Measurements from ENCODE around the gene RAB4B.
"Not testable (repeated sequence)": the region's sequence is repeated elsewhere in the genome, so short reads cannot be mapped to it uniquely, and the experiment has no call there.

RAB4B gene

DNA sequence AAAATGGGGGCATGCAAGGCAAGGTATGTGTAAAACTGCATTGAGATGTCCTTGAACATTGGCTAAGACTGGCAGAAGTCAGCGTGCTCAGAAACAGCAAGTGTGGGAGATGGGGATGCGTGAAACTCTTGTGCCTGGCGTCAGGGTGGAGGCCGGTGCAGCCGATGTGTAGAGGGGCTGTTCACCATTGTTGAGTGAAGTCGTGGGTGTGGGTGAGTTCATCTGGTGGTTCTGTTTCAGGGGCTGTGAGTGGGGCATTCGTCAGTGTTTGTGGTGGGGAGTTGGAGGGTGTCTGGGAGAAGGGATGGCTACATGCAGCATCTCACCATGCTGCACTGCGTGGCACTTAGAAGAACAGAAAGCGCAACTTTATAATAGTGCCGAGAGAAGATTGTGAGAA lies 14.1 kb upstream of the RAB4B start:
- no peak overlapping the region for H3K27ac ChIP-seq (ENCODE audit: insufficient read depth, low read depth, low read length, poor library complexity, severe bottlenecking)
- H3K4me1 ChIP-seq (ENCODE audit: control insufficient read depth, insufficient read depth, low read length): no peaks in the 10 kb centered on the region
- H3K4me3 ChIP-seq (ENCODE audit: insufficient read depth, low read depth, low read length): no peak overlapping the region
- H3K36me3 ChIP-seq (ENCODE audit: control insufficient read depth, insufficient read depth, low read length): peaks cover 69% of the 10 kb centered on the region
- no peaks in the 10 kb centered on the region for H3K9me3 ChIP-seq (ENCODE audit: control insufficient read depth, low read length)
- H3K27me3 ChIP-seq (ENCODE audit: control insufficient read depth, insufficient read depth, low read length, poor library complexity, severe bottlenecking): no peaks in the 10 kb centered on the region
- 95 to 97% methylated on average over 10 of the region's 10 CpGs for WGBS, 2 experiments

DNA sequence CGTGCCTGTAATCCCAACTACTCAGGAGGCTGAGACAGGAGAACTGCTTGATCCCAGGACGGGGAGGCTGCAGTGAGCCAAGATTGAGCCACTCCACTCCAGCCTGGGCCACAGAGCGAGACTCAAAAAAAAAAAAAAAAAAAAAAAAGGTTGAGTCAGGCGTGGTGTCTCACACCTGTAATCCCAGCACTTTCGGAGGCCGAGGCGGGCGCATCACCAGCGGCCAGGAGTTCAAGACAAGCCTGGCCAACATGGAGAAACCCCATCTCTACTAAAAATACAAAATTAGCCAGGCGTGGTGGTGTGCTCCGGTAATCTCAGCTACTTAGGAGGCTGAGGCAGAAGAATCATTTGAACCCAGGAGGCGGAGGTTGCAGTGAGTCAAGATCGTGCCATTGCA lies 11.7 kb upstream of the RAB4B start:
- H3K27ac ChIP-seq (ENCODE audit: insufficient read depth, low read depth, low read length, poor library complexity, severe bottlenecking); H3K4me3 ChIP-seq (ENCODE audit: insufficient read depth, low read depth, low read length); H3K4me1 ChIP-seq (ENCODE audit: control insufficient read depth, insufficient read depth, low read length); H3K27me3 ChIP-seq (ENCODE audit: control insufficient read depth, insufficient read depth, low read length, poor library complexity, severe bottlenecking); H3K9me3 ChIP-seq (ENCODE audit: control insufficient read depth, low read length): not testable (repeated sequence)
- 94 to 95% methylated on average over 13 of the region's 13 CpGs for whole genome bisulfite sequencing, 2 experiments
- peaks cover 45% of the 10 kb centered on the region for H3K36me3 ChIP-seq (ENCODE audit: control insufficient read depth, insufficient read depth, low read length)

DNA sequence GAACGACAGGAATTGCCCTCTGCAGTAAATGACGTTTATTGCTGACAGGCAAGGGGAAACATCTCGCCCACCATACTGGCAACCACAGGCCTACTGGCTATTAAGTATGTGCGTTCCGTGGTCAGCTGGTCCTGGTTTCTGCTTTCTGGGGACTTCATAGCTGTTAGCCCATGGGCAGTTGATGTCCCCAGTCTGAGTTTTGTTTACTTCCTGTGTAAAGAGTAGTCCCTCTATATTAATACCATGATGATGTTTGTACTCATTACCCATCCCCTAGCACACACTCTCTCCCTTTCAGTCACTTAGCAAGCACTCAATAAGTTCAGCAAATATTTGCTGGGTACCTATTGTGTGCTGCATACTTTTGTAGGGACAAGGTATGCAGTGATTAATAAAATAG lies 9.2 kb upstream of the RAB4B start:
- no peaks in the 10 kb centered on the region for H3K9me3 ChIP-seq (ENCODE audit: control insufficient read depth, low read length)
- H3K27me3 ChIP-seq (ENCODE audit: control insufficient read depth, insufficient read depth, low read length, poor library complexity, severe bottlenecking): no peaks in the 10 kb centered on the region
- H3K4me3 ChIP-seq (ENCODE audit: insufficient read depth, low read depth, low read length): no peak overlapping the region
- H3K4me1 ChIP-seq (ENCODE audit: control insufficient read depth, insufficient read depth, low read length): no peaks in the 10 kb centered on the region
- 94 to 95% methylated on average over 5 of the region's 5 CpGs for WGBS, 2 experiments
- H3K27ac ChIP-seq (ENCODE audit: insufficient read depth, low read depth, low read length, poor library complexity, severe bottlenecking): no peak overlapping the region
- H3K36me3 ChIP-seq (ENCODE audit: control insufficient read depth, insufficient read depth, low read length): peaks cover 24% of the 10 kb centered on the region

DNA sequence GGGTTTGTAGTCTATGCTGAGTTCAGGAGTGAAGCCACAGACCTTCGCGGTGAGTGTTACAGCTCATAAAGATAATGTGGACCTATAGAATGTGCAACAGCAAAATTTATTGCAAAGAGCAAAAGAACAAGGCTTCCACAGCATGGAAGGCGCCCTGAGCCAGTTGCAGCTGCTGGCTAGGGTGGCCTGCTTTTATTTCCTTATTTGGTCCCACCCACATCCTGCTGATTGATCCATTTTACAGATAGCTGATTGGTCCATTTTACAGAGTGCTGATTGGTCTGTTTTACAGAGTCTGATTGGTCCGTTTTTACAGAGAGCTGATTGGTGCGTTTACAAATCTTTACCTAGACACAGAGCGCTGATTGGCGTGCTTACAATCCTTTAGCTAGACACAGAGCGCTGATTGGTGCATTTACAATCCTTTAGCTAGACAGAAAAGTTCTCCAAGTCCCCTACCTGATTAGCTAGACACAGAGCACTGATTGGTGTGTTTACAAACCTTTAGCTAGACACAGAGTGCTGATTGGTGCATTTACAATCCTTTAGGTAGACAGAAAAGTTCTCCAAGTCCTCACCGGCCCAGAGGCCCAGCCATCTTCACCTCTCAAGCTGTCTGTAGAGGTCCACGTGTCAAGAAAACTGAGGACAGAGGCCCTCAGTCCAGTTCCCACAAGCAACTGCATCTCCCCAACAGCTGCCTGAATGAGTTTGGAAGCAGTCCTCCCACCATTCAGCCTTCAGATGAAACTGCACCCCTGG lies 6.8 kb upstream of the RAB4B start:
- not testable (repeated sequence) for H3K9me3 ChIP-seq (ENCODE audit: control insufficient read depth, low read length); H3K27ac ChIP-seq (ENCODE audit: insufficient read depth, low read depth, low read length, poor library complexity, severe bottlenecking); H3K4me3 ChIP-seq (ENCODE audit: insufficient read depth, low read depth, low read length); H3K36me3 ChIP-seq (ENCODE audit: control insufficient read depth, insufficient read depth, low read length); H3K4me1 ChIP-seq (ENCODE audit: control insufficient read depth, insufficient read depth, low read length); H3K27me3 ChIP-seq (ENCODE audit: control insufficient read depth, insufficient read depth, low read length, poor library complexity, severe bottlenecking)
- WGBS, 2 experiments: 94 to 95% methylated on average over 10 of the region's 10 CpGs

DNA sequence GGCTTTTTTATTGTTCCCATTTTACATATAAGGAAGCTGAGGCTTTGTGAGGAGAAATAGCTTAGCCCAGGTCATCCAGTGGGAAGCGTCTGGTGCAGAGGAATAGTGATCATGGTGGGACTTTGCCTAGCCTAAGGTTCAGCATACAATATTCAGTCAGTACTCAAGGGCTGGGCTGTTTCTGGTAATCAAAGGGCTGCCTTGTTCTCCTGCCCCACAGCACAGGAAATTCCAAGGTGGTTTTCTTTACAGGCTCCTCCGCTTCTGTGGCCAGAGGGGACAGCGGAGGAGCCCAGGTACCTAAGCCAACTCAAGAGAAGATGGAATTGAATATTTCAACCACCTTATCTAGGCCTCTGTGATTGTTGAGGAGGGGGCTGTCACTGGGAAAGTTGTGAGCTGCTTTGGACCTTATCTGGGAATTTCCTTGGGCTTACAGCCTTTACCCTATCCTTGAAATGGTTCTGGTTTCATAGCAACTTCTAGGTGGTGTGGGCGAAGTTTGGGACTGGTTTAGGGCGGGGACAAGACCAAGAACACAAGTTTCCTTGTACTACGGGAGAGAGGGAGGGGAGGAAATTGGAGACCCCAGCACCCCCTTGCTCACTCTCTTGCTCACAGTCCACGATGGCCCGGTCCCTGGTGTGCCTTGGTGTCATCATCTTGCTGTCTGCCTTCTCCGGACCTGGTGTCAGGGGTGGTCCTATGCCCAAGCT lies 3.0 kb upstream of the RAB4B start, which contains the start of gene MIA:
Gene MIA, plus strand, starts transcription at position 606 of the 716 bp plus-strand sequence. Its CDS starts 22 bp downstream, at position 628.
- Histone ChIP-seq H3K9me3 (ENCODE audit: control insufficient read depth, low read length) (no peaks in the 10 kb centered on the region), H3K27me3 (ENCODE audit: control insufficient read depth, insufficient read depth, low read length, poor library complexity, severe bottlenecking) (no peaks in the 10 kb centered on the region), H3K4me3 (ENCODE audit: insufficient read depth, low read depth, low read length) (no peak within 1 kb of the TSS), H3K27ac (ENCODE audit: insufficient read depth, low read depth, low read length, poor library complexity, severe bottlenecking) (no peak within 1 kb of the TSS), H3K36me3 (ENCODE audit: control insufficient read depth, insufficient read depth, low read length) (no peaks in the 10 kb centered on the region), H3K4me1 (ENCODE audit: control insufficient read depth, insufficient read depth, low read length) (no peaks in the 10 kb centered on the region)
- WGBS, 2 experiments: 84 to 89% methylated on average over 9 of the region's 9 CpGs

DNA sequence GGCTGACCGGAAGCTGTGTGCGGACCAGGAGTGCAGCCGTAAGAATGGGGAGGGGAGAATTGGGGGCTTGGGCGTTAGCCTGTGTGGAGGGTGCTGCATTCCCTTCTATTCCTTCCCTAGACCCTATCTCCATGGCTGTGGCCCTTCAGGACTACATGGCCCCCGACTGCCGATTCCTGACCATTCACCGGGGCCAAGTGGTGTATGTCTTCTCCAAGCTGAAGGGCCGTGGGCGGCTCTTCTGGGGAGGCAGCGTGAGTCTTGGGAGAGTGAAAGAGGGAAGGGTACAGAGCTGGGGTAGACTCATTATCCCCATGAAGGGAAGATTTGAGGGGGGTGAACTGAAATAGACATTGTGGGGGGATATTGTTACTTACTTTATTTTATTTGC lies 2.4 kb upstream of the RAB4B start:
- Histone ChIP-seq H3K27me3 (ENCODE audit: control insufficient read depth, insufficient read depth, low read length, poor library complexity, severe bottlenecking) (no peaks in the 10 kb centered on the region), H3K4me3 (ENCODE audit: insufficient read depth, low read depth, low read length) (no peak overlapping the region), H3K27ac (ENCODE audit: insufficient read depth, low read depth, low read length, poor library complexity, severe bottlenecking) (no peak overlapping the region), H3K9me3 (ENCODE audit: control insufficient read depth, low read length) (no peaks in the 10 kb centered on the region), H3K4me1 (ENCODE audit: control insufficient read depth, insufficient read depth, low read length) (no peaks in the 10 kb centered on the region), H3K36me3 (ENCODE audit: control insufficient read depth, insufficient read depth, low read length) (no peaks in the 10 kb centered on the region)
- WGBS, 2 experiments: 90 to 97% methylated on average over 10 of the region's 10 CpGs

DNA sequence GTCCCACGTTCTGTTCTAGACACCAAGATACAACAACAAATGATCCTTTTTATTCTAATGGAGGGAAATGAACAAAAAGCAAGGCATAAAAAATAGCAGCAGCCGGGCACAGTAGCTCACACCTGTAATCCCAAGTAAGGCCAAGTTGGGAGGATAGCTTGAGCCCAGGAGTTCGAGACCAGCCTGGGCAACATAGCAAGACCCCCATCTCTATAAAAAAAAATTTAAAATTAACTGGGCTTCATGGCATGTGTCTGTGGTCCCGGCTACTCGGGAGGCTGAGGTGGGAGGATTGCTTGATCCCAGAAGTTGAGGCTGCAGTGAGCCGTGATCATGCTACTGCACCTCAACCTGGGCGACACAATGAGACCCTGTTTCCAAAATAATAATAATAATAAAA lies 1.7 kb upstream of the RAB4B start:
- Histone ChIP-seq H3K4me3 (ENCODE audit: insufficient read depth, low read depth, low read length) (no peak overlapping the region), H3K4me1 (ENCODE audit: control insufficient read depth, insufficient read depth, low read length) (no peaks in the 10 kb centered on the region), H3K36me3 (ENCODE audit: control insufficient read depth, insufficient read depth, low read length) (no peaks in the 10 kb centered on the region), H3K27ac (ENCODE audit: insufficient read depth, low read depth, low read length, poor library complexity, severe bottlenecking) (no peak overlapping the region), H3K27me3 (ENCODE audit: control insufficient read depth, insufficient read depth, low read length, poor library complexity, severe bottlenecking) (no peaks in the 10 kb centered on the region), H3K9me3 (ENCODE audit: control insufficient read depth, low read length) (no peaks in the 10 kb centered on the region)
- 80 to 81% methylated on average over 7 of the region's 7 CpGs for WGBS, 2 experiments

DNA sequence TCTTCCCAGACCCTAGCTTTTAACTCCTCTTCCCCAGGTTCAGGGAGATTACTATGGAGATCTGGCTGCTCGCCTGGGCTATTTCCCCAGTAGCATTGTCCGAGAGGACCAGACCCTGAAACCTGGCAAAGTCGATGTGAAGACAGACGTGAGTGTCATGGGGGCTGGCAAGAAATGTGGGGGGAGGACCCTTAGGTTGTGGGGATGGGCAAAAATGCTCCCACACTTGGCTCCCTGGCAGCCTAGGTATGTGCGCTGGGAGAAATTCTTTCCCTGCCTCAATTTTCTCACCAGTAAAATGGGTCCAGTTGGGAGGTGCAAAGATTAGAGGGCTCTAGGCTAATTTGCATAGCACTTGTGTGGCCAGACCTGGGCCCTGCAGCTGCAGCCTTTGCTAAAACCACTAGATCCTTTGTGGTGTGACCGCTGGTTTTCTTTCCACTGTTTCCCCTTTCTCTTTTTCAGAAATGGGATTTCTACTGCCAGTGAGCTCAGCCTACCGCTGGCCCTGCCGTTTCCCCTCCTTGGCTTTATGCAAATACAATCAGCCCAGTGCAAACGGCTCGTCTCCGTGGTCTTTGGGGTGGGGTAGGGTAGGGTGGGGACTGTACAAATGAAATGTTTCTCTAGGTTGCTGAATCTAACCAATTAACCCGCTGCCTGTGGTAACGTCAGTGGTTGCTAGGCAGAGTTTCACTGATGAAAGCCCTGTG lies 959 bp upstream of the RAB4B start:
- no peaks in the 10 kb centered on the region for H3K4me1 ChIP-seq (ENCODE audit: control insufficient read depth, insufficient read depth, low read length)
- no peaks in the 10 kb centered on the region for H3K27me3 ChIP-seq (ENCODE audit: control insufficient read depth, insufficient read depth, low read length, poor library complexity, severe bottlenecking)
- peak overlapping the region; percentile 71 for H3K4me3 ChIP-seq (ENCODE audit: insufficient read depth, low read depth, low read length)
- no peaks in the 10 kb centered on the region for H3K9me3 ChIP-seq (ENCODE audit: control insufficient read depth, low read length)
- peak overlapping the region; percentile 100 for H3K27ac ChIP-seq (ENCODE audit: insufficient read depth, low read depth, low read length, poor library complexity, severe bottlenecking)
- no peaks in the 10 kb centered on the region for H3K36me3 ChIP-seq (ENCODE audit: control insufficient read depth, insufficient read depth, low read length)
- 24 to 27% methylated on average over 13 of the region's 13 CpGs for WGBS, 2 experiments

DNA sequence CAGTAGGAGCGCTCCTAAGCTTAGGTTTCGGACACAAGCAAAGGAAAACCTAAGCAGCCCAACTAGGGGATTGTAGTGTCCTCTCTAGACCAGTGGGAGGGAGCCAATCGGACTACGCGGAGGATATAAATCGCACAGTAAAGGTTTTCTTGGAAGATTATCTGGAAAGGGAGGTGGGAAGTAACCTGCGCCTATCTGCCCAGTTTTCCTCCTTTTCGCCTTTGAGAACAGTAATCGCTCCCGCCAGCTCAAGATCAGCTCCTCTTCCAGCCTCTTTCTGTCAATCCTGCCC lies 456 bp upstream of the RAB4B start:
- WGBS, 2 experiments: 0 to 1% methylated on average over 10 of the region's 10 CpGs
- H3K27me3 ChIP-seq (ENCODE audit: control insufficient read depth, insufficient read depth, low read length, poor library complexity, severe bottlenecking): no peaks in the 10 kb centered on the region
- peak overlapping the region; percentile 71 for H3K4me3 ChIP-seq (ENCODE audit: insufficient read depth, low read depth, low read length)

DNA sequence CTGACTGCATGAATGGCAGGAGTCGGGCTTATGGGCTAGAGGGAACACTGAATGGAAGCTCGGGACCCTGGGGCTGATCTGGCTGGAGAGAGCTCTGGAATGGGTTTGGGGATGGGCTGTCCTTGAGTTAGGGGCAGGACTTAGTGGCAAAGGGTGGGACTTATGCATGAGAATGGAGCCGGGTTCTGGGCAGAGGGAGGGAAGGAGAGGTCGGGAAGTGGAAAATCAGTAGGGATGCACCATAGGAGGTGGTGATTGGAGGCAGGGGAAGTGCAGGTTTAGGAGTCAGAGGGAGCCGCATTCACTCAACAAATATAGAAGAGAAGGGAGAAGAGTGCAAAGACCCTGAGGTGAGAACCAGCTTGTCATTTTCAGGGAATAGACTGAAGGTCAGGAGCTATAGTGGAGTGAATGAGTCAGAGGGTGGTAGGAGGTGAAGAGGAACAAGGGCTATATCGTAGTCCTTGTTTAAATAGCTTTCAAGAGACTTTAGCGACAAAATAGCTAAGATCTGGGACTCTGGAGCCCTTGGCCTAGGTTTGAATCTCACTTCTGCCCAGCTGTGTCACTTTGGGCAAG lies 748 bp downstream of the RAB4B start:
- WGBS, 2 experiments: 3 to 6% methylated on average over 7 of the region's 7 CpGs
- Histone ChIP-seq H3K27ac (ENCODE audit: insufficient read depth, low read depth, low read length, poor library complexity, severe bottlenecking) (peak overlapping the region; percentile 100), H3K4me1 (ENCODE audit: control insufficient read depth, insufficient read depth, low read length) (no peaks in the 10 kb centered on the region), H3K9me3 (ENCODE audit: control insufficient read depth, low read length) (no peaks in the 10 kb centered on the region), H3K27me3 (ENCODE audit: control insufficient read depth, insufficient read depth, low read length, poor library complexity, severe bottlenecking) (no peaks in the 10 kb centered on the region), H3K36me3 (ENCODE audit: control insufficient read depth, insufficient read depth, low read length) (no peaks in the 10 kb centered on the region), H3K4me3 (ENCODE audit: insufficient read depth, low read depth, low read length) (peak overlapping the region; percentile 71)

More for the DNA sequence above, 456 bp upstream of the RAB4B start:
- Histone ChIP-seq H3K9me3 (ENCODE audit: control insufficient read depth, low read length) (no peaks in the 10 kb centered on the region), H3K36me3 (ENCODE audit: control insufficient read depth, insufficient read depth, low read length) (no peaks in the 10 kb centered on the region), H3K4me1 (ENCODE audit: control insufficient read depth, insufficient read depth, low read length) (no peaks in the 10 kb centered on the region), H3K27ac (ENCODE audit: insufficient read depth, low read depth, low read length, poor library complexity, severe bottlenecking) (peak overlapping the region; percentile 100)

Measured in ectodermal cell (in vitro differentiated cells).